Measurements from ENCODE around the gene CAMK4. TPM values are rescaled to one million over a fixed set of nuclear protein-coding genes. Genes with fewer than 3 reads are reported as not detected.

The CAMK4 gene
- total and polyA plus RNA-seq, 9 of the 15 experiments (the other 6 are each of a cell fraction or from before 2014, with no cell fraction given): 0.35 TPM; not detected in 8

GRCh38 chr5:111412593-111412992 is 188.4 kb downstream of the CAMK4 start:
- Histone ChIP-seq H3K9me1 (ENCODE audit: control insufficient read depth, insufficient read depth, low read length) (no peaks in the 10 kb centered on the region), H3K27ac (ENCODE audit: extremely low read depth, low read depth, low read length) (no peak overlapping the region), H3K79me2 (ENCODE audit: control insufficient read depth, insufficient read depth, low read length) (no peaks in the 10 kb centered on the region), H4K20me1 (replicated peaks; ENCODE audit: control insufficient read depth, insufficient read depth, low read length) (no peaks in the 10 kb centered on the region), H3K36me3 (ENCODE audit: control insufficient read depth, insufficient read depth, low read length) (no peaks in the 10 kb centered on the region), H3K4me3 (no peak overlapping the region), H3K4me2 (ENCODE audit: insufficient read depth, low read length) (no peak overlapping the region), H3K9me3 (replicated peaks; ENCODE audit: control insufficient read depth, insufficient read depth, low read depth, low read length) (no peaks in the 10 kb centered on the region), H2AFZ (ENCODE audit: low read depth, low read length) (no peak overlapping the region), H3K4me1 (replicated peaks in 1 of 2; ENCODE audit: control insufficient read depth in 2 of 2, insufficient read depth in 2 of 2, low read length in 2 of 2) (no peaks in the 10 kb centered on the region), H3K27me3 (ENCODE audit: control insufficient read depth in 2 of 2, insufficient read depth in 2 of 2, low read length in 2 of 2) (no peaks in the 10 kb centered on the region), H3K9ac (ENCODE audit: insufficient read depth in 1 of 2, low read depth in 2 of 2, low read length in 2 of 2) (no peak overlapping the region)
- POLR2A ChIA-PET: interaction anchor here (0.5 kb wide), 1 partner anchor 9 kb away, joined by 3 read pairs; no protein-coding TSS in a partner anchor
- DNase-seq (ENCODE audit: extremely low read depth in 1 of 4, low spot score in 3 of 4) (no peak), ATAC-seq (no peak), FAIRE-seq (no peak)
- WGBS (ENCODE audit: insufficient coverage, low coverage, missing lambda C conversion rate): 0% methylated on average over 2 of the region's 2 CpGs
- in situ Hi-C loops (cut with MboI): no loop called here
- BruUV-seq (replicated peaks): no TSS peak
- intact Hi-C loops (cut with micrococcal nuclease): no loop called here
- CTCF ChIA-PET (ENCODE audit: low intra/inter-chr PET ratio): no interaction called here
- TF ChIP-seq BCOR (IDR thresholded peaks at IDR 0.05) (no peak), NFE2 (IDR thresholded peaks at IDR 0.05; ENCODE audit: low read depth) (no peak), NR3C1 (CRISPR knock-in tag; IDR thresholded peaks at IDR 0.05) (no peak), ZKSCAN1 (IDR thresholded peaks at IDR 0.05; ENCODE audit: low read depth, low read length) (no peak), RREB1 (CRISPR knock-in tag; IDR thresholded peaks at IDR 0.05) (no peak), ZNF449 (CRISPR knock-in tag; IDR thresholded peaks at IDR 0.05) (no peak), FUS (optimal IDR thresholded peaks at IDR 0.05; ENCODE audit: low read depth, low read length) (no peak), SOX6 (IDR thresholded peaks at IDR 0.05) (no peak), CLOCK (CRISPR knock-in tag; IDR thresholded peaks at IDR 0.05; ENCODE audit: borderline replicate concordance) (no peak)
